ENCODE results near the gene UGT2B15. TPM values are rescaled to one million over a fixed set of nuclear protein-coding genes. Genes with fewer than 3 reads are reported as not detected.
"Not testable (repeated sequence)": the region's sequence is repeated elsewhere in the genome, so short reads cannot be mapped to it uniquely, and the experiment has no call there.

Gene UGT2B15
- total and polyA plus RNA-seq, 12 donors = not detected

GRCh38 chr4:68655764-68656444 is 14.5 kb downstream of the UGT2B15 start:
- H3K4me3 ChIP-seq = no peak overlapping the region
- H3K27me3 ChIP-seq = no peaks in the 10 kb centered on the region
- DNase-seq (no peak), ATAC-seq (no peak)
- no peak overlapping the region for H3K27ac ChIP-seq
- no peaks in the 10 kb centered on the region for H3K4me1 ChIP-seq
- H3K9me3 ChIP-seq = no peaks in the 10 kb centered on the region
- 76 to 83% methylated on average over 3 of the region's 3 CpGs for WGBS, 2 donors
- no peak for TF ChIP-seq CTCF (IDR thresholded peaks at IDR 0.05)
- intact Hi-C loops (cut with DNase I) = no loop called here
- no peaks in the 10 kb centered on the region for H3K36me3 ChIP-seq

- ATAC-seq (no peak), DNase-seq (no peak)
- intact Hi-C loops (cut with DNase I) = no loop called here
- no peaks in the 10 kb centered on the region for H3K36me3 ChIP-seq
- H3K27me3 ChIP-seq = no peaks in the 10 kb centered on the region
- H3K9me3 ChIP-seq = no peaks in the 10 kb centered on the region
- WGBS, 2 donors = 63 to 65% methylated on average over 5 of the region's 5 CpGs
- H3K4me1 ChIP-seq = no peaks in the 10 kb centered on the region
- no peak overlapping the region for H3K4me3 ChIP-seq
- no peak overlapping the region for H3K27ac ChIP-seq
- no peak for TF ChIP-seq CTCF (IDR thresholded peaks at IDR 0.05)
Observed at GRCh38 chr4:68654946-68655721, 15.3 kb downstream of the UGT2B15 start.

GRCh38 chr4:68651932-68652331 is 18.5 kb downstream of the UGT2B15 start:
- 15 to 26% methylated on average over 1 of the region's 1 CpG for WGBS, 2 donors
- H3K9me3 ChIP-seq = no peaks in the 10 kb centered on the region
- no peak overlapping the region for H3K27ac ChIP-seq
- H3K4me1 ChIP-seq = no peaks in the 10 kb centered on the region
- no peak for TF ChIP-seq CTCF (IDR thresholded peaks at IDR 0.05)
- no peaks in the 10 kb centered on the region for H3K36me3 ChIP-seq
- no peaks in the 10 kb centered on the region for H3K27me3 ChIP-seq
- ATAC-seq (no peak), DNase-seq (no peak)
- intact Hi-C loops (cut with DNase I) = no loop called here
- no peak overlapping the region for H3K4me3 ChIP-seq

GRCh38 chr4:68630371-68630770 is 40.1 kb downstream of the UGT2B15 start:
- no peaks in the 10 kb centered on the region for H3K27me3 ChIP-seq
- peaks cover 0 to 5% (median 0%) of the 10 kb centered on the region in 9 donors for H3K4me1 ChIP-seq
- DNase-seq (no peak), ATAC-seq (no peak)
- 70 to 79% methylated on average over 3 of the region's 3 CpGs for WGBS, 2 donors
- H3K4me3 ChIP-seq = no peak overlapping the region
- no peak overlapping the region for H3K27ac ChIP-seq
- H3K36me3 ChIP-seq = no peaks in the 10 kb centered on the region
- H3K9me3 ChIP-seq = no peaks in the 10 kb centered on the region
- no peak for TF ChIP-seq CTCF (IDR thresholded peaks at IDR 0.05)
- intact Hi-C loops (cut with DNase I) = loop anchor here in 1 of 10 donors (10.0 kb wide), 1 partner anchor 146 kb away; no protein-coding TSS in a partner anchor

- WGBS, 2 donors = 85% methylated on average over 2 of the region's 2 CpGs; no CpG with 5 or more reads in 1 of the 2 donors
- DNase-seq; H3K27me3 ChIP-seq; H3K9me3 ChIP-seq; H3K4me1 ChIP-seq; H3K4me3 ChIP-seq; ATAC-seq; H3K36me3 ChIP-seq; intact Hi-C loops (cut with DNase I); H3K27ac ChIP-seq: not testable (repeated sequence)
Observed at GRCh38 chr4:68622731-68623130, 47.7 kb downstream of the UGT2B15 start.

Measured in heart right ventricle (tissue), 16 donors.